NCI-H774 (cell line): Measurements from ENCODE around the gene ZBED6.

Source experiments
- DNase-seq: peaks from one replicate; lab custom pipeline; 2025; lab: John Stamatoyannopoulos, UW

The ZBED6 gene

GRCh38 chr1:203840208-203840808 lies 44.9 kb downstream of the ZBED6 start:
- DNase-seq, result no peak

GRCh38 chr1:203842559-203842876 lies 47.1 kb downstream of the ZBED6 start:
- DNase-seq, result no peak

GRCh38 chr1:203843435-203843834 lies 48.0 kb downstream of the ZBED6 start:
- no peak for DNase-seq
